HL-60/S4 (cell line): ENCODE results near the gene ASAP2.

Experiments used
- in situ Hi-C: fragments of 300-500 bp; cut with MboI; formaldehyde crosslinking; loops from 2 replicates; pipeline ENCODE4 v1.14.3; 2022; ENCODE audit warnings: low sequenced_read_pairs

ASAP2 gene

DNA sequence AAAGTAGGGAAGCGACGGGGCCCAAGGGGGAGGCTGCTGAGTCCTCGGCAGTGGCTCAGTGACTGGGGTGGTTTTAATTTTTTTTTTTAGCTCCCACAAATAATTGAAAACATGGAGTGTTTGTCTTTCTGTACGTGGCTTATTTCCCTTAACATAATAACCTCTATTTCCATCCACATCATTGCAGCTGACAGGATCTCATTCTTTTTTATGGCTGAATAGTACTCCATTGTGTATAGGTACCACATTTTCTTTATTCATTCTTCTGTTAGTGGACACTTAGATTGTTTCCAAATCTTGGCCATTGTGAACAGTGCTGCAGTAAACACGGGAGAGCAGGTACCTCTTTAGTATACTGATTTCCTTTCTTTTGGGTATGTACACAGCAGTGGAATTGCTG lies 65.1 kb downstream of the ASAP2 start:
- in situ Hi-C loops, result no loop called here

DNA sequence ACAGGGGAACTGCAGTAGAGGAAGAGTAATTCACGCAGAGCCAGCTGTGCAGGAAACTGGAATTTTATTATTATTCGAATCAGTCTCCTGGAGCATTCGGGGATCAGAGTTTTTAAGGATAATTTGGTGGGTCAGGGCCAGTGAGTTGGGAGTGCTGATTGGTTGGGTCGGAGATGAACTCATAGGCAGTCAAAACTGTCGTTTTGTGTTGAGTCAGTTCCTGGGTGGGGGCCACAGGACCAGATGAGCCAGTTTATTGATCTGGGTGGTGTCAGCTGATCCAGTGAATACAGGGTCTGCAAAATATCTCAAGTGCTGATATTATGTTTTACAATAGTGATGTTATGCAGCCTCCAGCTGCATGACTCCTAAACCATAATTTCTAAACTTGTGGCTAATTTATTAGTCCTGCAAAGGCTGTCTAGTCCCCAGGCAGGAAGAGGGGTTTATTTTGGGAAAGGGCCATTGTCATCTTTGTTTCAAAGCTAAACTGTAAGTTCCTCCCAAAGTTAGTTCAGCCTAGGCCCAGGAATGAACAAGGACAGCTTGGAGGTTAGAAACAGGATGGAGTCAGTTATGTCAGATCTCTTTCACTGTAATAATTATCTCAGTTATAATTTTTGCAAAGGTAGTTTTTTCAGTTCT lies 67.0 kb downstream of the ASAP2 start:
- in situ Hi-C loops, result no loop called here

DNA sequence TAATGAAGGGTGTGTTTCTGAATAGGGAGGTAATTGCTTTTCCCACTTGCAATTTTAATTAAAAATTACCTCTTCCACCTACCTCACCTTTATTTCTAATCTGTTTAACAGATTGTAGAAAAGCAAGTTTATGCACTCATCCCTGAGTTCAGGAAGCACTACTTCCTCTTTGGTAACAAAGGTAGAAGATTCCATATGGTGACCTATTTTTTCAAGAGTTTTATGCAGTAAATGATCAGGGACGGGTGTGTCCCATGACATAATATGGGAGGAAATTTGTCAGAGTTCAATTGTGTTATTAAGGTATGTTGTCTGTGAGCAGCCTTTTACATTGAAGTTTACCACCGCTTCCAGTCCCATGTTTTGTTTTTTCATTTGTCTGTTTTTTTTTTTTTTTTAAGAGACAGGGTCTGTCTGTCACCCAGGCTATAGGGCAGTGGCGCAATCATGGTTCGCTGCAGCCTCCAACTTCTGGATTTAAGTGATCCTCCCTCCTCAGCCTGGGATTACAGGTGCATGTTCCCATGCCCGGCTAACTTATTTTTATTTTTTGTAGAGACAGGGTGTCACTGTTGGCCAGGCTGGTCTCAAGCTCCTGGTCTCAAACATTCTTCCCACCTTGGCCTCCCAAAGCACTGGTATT lies 68.2 kb downstream of the ASAP2 start:
- in situ Hi-C loops, result no loop called here

DNA sequence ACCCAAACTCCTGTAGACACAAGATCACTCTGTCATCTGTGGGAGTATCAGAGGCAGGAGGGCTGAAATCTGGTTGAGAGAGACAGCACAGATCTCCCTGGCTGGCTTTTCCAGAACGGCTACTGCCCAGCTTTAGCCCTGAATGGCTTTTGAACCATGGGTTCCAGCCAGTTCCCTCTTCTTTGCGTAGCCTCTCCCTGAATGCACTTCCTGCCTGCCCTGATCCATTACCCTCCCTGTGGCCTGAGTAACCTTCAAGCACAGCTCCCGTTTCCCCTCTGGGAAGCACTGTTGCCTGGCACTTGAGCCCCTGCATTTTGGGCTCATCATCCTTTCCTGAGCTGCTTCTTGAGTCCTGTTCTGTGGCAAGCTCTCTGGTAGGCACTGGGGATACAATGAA lies 68.8 kb downstream of the ASAP2 start:
- in situ Hi-C loops, result no loop called here

DNA sequence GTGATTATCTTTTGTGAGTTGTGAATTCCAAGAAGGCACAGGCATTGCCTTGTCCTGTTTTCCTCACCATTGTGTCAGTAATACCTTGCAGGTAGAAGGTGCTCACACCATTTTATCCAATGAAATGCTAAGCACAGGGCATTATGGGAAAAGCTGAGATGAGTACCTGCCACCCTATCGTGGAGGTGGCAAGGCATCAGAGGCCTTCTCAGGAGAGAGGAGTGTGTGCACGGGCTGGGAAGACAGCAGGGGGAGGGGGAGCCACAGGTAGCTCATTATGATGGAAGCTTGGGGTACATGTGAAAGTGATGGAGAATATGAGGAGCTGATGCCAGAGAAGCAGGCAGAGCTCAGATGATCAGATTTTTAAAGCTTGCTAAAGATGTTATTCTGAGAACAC lies 69.5 kb downstream of the ASAP2 start:
- in situ Hi-C loops, result no loop called here

DNA sequence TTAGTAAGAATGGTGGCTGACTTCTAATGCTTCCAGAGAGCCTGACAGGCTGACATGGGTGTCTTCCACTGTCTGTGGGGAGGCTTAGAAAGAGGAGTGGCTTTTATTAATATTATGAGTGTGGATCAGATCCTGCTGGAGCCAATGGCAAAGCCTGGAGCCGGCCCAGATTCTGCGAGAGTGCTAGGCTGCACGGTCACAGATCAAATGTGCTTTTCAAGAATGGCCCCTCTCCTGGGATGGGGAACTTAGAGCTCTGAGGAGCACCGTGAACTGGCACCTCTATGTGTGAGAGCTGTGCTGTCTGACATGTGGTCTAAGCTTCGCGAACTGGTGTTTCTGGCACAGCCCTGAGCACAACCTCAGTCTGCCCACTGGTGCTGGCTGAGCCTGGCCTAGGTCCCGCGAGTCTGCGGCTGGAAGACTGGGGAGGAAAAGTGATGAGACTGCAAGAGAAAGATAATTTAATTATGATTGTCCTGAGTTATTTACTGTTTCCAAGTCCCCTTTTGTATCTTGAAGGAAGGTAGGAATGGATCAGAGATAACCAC lies 70.4 kb downstream of the ASAP2 start:
- in situ Hi-C loops, result no loop called here

DNA sequence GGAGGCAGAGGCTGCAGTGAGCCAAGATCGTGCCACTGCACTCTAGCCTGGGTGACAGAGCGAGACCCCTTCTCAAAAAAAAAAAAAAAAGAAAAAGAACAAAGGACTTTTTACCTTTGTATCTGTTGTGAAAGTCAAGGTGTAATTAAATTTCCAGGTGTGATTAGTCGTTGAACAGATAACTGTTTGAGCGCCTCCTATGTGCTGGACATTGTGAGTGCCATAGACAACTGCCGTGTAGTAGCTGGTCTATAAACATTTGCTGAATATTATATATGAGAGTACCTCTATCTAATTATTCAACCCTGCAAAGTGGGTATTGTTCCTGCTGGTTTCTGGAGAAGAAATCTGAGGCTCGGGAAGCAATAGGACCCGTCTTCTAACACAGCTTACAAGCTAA lies 71.8 kb downstream of the ASAP2 start:
- in situ Hi-C loops, result no loop called here

DNA sequence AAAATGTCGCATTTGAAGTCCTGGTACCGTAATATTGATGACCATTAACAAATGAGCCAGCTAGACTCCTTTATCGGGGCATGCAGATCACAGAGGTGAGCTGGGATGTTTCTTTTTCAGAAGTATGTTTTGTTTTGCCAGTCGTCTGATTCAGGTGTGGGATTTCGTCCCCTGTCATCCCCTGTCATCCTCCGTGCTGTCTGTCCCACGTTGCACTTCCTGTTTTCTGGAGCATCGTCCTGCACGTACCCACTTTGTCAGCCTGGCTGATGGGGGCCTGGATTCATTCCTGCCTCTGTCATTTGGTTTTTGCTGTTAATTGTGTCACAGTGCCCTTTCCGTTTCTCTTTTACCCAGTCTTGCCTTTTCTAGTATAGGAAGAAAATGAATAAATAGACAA lies 72.8 kb downstream of the ASAP2 start:
- in situ Hi-C loops, result no loop called here

DNA sequence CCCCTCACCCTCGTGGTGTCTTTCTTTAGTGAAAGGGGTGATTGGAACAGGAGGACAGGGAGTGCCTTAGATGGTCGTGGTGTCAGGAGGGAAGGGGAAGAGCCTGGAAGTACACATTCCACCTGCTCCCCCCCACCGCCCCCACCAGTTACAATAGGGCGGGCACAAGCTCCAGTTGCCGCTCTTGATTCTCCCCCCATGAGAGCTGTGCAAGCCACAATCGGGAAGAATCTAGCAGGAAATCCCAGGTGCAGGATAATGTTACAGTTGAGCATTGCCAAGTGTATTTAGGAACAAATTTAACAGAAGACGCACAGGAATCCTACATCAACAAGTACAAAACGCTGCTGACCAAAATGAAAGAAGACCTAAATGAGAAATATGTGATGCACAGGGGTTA lies 73.6 kb downstream of the ASAP2 start:
- in situ Hi-C loops, result no loop called here

DNA sequence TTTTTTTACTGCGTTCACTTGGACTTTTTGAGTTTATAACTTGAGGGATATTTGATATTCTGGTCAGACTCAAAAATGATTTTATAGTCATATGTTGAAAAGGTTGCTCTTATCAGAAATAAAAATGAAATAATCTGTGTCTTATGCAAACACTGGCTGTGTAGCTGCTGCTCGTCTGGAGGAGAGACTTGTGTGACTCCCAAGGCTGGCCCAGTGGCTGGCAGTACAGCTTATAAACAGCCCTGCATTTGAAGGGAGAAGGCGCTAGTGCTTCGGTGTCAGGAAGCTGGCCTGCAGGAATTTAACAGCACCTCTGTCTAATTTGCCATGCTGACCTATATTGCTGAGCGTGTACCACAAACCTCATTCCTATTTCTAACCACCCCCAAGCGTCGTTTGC lies 74.5 kb downstream of the ASAP2 start:
- in situ Hi-C loops, result no loop called here

DNA sequence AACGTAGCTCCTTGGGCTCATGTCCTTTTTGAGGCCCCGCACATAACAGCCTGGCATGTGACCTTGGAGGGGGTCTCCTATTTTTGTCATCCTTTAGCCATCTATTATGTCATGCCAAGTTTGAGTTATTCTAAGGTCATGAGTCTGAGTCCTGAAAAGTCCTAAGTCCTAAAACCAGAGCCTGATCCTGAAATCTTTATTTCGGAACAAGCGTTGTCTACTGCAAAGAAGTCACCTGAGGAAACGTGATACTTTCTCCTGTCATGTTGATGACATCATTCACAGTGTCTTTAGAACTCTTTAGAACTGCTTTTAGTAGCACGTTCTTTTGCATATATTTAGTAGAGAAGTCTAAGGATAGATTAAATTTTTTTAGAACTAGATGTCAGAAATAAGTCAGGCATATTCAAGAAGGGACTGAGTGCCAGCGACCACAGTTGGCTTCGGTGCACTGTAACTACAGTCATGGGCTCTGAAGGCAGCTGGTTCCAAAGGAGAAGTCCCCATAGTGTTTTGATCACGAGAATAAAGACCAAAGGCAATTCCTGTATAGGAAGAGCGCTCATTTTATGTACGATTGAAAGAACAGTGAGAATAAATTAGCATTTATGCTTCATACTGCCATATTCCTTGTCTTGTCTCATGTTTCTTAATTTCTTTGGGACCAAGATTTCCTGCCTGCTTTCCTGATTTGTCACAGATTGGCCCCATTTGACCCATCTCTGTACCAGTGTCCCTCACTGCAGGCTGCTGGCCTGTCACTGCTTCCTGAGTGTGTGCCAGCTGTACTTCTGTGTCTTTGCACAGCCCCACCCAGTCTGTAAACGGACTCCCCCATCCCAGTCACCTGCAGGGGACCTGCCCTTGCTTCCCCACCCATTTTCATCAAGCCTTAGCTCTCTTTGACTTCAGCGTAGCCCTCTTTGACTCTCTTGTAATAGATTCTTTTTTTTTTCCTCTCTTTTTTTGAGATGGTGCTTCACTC lies 75.8 kb downstream of the ASAP2 start:
- in situ Hi-C loops, result no loop called here

DNA sequence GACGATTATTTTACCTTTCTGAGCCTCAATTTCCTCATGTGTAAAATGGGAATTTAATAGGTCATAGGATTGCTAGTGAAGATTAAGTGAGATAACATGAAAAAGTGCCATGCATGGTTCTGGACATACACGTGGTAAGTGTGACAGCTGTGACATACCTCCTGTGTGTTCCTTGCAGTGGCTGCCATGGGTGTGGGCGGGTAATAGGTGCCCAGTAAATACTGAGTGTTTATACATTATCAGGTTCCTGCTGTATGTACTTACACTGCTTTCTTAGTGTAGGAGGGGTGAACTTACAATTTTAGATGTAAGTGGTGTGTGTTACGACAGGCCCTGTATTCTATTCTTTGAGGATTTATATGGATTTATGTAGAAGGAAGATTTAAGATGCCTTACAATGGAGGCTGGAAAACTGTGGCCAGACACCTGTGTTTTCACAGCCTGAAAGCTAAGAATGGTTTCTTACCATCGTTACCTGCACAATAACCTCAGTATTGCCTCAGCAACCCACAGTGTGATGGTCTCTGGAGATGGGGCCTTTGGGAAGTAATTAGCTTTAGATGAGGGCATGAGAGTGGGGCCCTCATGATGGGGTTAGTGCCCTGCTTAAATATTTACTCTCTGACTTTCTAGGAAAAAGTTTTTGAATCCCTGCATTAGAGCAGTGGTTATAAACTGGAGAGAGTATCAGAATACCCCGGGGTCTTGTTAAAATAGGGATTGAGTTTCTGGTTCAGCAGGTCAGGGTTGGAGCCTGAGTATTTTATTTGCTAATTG lies 78.1 kb downstream of the ASAP2 start:
- in situ Hi-C loops, result no loop called here

DNA sequence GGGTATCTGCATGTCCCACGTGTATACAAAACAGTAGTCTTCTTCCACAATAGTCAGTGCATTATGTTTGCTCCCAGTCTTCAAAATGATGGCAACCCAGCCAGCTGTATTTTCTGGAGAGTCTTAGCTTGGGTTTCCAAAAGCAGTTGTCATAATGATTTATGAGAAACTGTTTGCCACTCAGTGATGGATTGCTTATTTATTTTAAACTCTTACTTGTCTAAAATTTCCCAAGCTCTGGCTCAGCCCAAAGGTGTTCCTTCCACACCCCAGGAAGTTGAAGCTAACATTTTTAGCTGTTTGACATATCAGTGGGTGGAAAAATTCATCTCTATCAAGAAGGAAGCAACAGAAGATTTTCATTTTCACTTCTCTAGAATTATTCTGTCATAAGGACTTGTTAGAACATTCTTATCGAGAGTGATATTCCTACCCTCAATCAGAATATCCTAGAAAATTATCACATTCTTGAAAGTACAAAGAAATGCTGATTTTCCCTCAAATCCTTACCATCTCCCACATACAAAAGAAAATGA lies 78.8 kb downstream of the ASAP2 start:
- in situ Hi-C loops, result no loop called here

DNA sequence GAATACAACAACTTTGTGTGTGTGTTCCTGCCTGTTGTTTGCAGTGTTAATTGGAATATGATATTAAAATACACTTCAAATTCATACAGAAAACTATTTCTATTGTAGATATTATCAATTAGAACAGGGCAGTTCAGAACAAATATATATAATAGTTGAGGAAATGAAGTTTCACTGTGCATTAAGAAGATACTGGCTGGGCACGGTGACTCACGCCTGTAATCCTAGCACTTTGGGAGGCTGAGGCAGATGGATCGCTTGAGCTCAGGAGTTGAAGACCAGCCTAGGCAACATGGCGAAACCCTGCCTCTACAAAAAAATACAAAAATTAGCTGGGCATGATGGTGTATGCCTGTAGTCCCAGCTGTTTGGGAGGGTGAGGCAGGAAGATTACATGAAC lies 79.3 kb downstream of the ASAP2 start:
- in situ Hi-C loops, result no loop called here

DNA sequence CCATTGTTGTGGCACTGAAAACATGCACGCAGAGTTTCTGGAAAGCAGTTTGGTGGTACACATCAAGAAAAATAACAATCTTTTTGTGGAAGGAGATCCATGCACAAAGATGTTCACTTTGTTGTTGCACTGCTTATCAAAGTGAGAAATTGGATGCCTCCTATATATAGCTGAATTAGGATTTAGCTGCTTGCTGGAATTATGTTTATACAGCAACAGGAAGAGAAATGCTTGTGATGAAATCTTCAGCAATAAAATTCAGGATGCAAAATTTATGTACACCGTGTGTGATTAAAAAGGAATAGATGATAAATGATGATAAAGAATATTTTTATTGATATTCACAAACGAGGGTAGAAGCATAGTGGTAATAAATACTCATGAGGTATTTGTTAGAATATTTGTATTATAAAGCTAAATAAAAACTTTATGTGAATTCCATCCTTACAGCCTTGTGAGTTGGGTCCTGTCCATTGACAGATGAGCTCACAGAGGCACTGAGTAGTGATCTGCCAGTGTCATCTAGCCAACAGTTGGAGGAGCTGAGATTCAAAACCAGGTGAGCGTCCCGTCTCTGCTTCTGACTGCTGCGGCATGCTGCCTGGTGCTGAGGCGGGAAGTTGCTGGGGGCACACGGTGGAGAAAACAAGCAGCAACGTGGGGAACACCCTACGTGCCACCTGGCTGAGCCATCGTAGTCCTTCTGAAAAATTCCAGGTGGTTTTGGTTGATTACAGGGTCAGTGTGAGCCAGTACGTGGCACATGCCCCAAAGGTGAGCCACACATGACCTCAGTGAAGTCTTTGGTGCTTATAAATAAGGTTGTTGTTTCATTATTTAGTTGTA lies 80.2 kb downstream of the ASAP2 start:
- in situ Hi-C loops, result no loop called here

DNA sequence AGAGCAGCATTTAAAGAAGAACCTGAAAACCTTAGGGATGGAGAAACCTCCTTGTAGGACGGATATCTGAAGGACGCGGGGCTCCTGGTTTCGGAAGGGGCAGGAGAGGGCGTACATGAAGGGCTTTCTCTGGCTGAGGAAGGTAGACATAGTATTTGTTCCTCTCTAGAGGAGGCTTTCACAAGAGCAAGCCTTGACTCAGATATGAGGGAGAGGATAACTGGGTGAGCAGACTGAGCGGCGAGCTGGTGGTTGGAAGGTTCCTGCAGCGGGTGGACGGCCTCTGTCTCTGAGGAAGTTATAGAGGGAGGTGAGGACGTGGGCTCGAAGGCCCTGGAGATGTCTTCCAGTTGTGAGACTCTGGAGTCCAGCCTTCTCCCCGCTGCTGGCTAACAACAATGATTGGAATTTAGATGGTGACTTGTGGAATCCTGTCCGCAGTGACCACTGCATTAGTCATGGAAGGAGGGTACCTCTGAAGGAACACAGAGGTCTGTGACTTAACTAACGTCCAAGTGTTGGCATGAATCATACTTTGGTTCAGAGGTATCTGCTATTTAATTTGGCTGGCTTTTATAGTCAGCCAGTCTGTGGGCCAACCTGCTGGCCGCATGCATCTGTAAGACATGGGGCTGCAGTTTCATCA lies 80.9 kb downstream of the ASAP2 start:
- in situ Hi-C loops, result no loop called here

DNA sequence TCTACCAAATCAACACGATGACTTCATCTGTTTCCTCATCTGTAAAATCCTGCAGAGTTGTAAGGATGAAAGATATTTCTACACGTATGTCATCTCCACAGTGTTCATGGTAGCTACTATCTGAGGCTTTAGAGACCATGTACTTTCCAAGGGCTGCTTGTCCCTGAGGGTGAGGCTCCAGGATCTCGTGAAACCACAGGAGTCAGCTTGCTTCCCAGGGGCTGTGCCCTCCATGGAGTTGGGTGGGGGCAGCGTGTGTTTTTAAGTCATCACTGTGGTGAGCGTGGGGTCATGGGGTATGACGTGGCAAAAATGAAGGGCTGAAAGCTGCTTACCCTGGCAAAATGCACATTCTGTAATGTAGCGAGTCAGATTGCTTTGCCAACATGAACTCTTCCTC lies 81.6 kb downstream of the ASAP2 start:
- in situ Hi-C loops, result no loop called here

DNA sequence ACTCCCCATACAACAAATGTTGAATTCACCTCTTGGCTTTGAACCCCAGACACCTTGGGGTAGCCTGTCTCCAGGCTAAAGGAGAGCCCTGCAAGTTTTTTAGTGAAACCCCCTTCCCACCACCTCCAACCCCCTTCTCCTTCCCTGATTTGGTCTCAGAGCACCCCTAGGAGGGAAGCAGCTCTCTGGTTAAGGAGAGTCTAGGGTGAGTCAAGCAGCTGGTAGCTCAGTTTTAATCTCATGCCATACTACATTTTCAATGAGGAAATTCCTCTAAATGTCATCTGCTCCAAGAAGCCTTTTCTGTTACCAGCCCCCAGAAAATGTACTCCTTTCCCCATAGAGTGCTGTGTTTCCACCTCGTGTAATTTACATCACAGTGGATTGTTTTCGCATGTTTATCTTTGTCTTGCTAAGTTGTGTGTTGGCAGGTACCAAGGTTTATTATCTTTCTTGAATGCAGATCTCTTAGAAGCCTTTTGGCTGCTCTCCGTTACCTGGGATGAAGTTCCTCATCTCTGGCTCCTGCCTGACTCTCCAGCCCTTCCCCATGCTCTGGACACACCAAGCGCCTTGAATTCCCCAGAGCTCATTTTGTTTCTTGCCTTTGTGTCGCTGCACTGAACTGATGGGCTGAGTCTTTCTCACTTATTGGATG lies 82.2 kb downstream of the ASAP2 start:
- in situ Hi-C loops, result no loop called here

DNA sequence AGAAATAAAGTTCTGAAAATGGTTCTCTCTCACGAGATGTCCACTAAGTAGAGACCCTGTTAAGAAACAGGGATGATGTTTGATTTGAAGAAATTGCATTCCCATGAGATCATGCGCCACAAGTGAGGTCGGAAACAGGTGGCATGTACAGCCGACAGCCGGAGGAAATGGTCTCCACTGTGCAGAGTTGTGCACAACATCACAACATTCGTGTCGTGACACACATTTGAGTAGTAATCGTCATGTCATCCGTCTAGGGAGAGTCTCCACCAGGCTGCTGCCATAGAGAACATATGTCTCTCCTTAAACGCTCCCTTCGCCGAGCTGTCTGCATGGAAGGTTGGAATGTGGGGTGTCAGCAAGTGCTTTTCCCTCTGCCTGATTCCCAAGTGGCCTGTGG lies 84.7 kb downstream of the ASAP2 start:
- in situ Hi-C loops, result no loop called here
